ENCODE data around the gene NPIPA1. TPM values are rescaled to one million over a fixed set of nuclear protein-coding genes. Genes with fewer than 3 reads are reported as not detected.
"Not testable (repeated sequence)": the region's sequence is repeated elsewhere in the genome, so short reads cannot be mapped to it uniquely, and the experiment has no call there.

Gene NPIPA1
- total and polyA plus RNA-seq, 2 of the 13 experiments (the other 11 are each of a cell fraction or from before 2014, with no cell fraction given) = 75.9 to 183 TPM

- H3K36me3 ChIP-seq (replicated peaks in 1 of 2; ENCODE audit: control insufficient read depth in 1 of 2, insufficient read depth in 2 of 2, low read length in 2 of 2); H4K20me1 ChIP-seq (ENCODE audit: insufficient read depth, low read length); H3K79me2 ChIP-seq (ENCODE audit: insufficient read depth, low read length); intact Hi-C loops (cut with micrococcal nuclease; ENCODE audit: unreplicated experiment); H3K27ac ChIP-seq (ENCODE audit: extremely low read length, insufficient read depth, low read length); POLR2A ChIA-PET; DNase-seq (ENCODE audit: low spot score); H3K4me3 ChIP-seq (replicated peaks in 1 of 3; ENCODE audit: insufficient read depth in 1 of 3, low read depth in 2 of 3, low read length in 3 of 3); in situ Hi-C loops (cut with HindIII; ENCODE audit: extremely low pct_ligation_motif_present, low pct_unique_long_range_greater_than_20kb); CTCF ChIA-PET (ENCODE audit: low intra/inter-chr PET ratio, low total read pairs); H3K27me3 ChIP-seq (ENCODE audit: control insufficient read depth in 1 of 2, insufficient read depth in 2 of 2, low read length in 2 of 2); H3K4me1 ChIP-seq (ENCODE audit: insufficient read depth, low read length); H3K4me2 ChIP-seq (ENCODE audit: low read depth, low read length); H3K9me3 ChIP-seq (ENCODE audit: low read length); H3K9ac ChIP-seq (ENCODE audit: insufficient read depth, low read depth, low read length); H2AFZ ChIP-seq (ENCODE audit: low read length); FAIRE-seq: not testable (repeated sequence)
- peak; percentile 47 for ATAC-seq
- WGBS (ENCODE audit: low lambda C conversion rate) = no CpG with 5 or more reads among the region's 11 CpGs
- BruUV-seq (replicated peaks) = TSS peak; percentile 81
Observed at GRCh38 chr16:14912588-14912987, 24.7 kb upstream of the NPIPA1 start.

- H3K9me3 ChIP-seq (ENCODE audit: low read length); ATAC-seq; H4K20me1 ChIP-seq (ENCODE audit: insufficient read depth, low read length); H3K27me3 ChIP-seq (ENCODE audit: control insufficient read depth in 1 of 2, insufficient read depth in 2 of 2, low read length in 2 of 2); H3K4me2 ChIP-seq (ENCODE audit: low read depth, low read length); BruUV-seq (replicated peaks); H3K4me3 ChIP-seq (replicated peaks in 1 of 3; ENCODE audit: insufficient read depth in 1 of 3, low read depth in 2 of 3, low read length in 3 of 3); POLR2A ChIA-PET; H3K4me1 ChIP-seq (ENCODE audit: insufficient read depth, low read length); CTCF ChIA-PET (ENCODE audit: low intra/inter-chr PET ratio, low total read pairs); H3K36me3 ChIP-seq (replicated peaks in 1 of 2; ENCODE audit: control insufficient read depth in 1 of 2, insufficient read depth in 2 of 2, low read length in 2 of 2); in situ Hi-C loops (cut with HindIII; ENCODE audit: extremely low pct_ligation_motif_present, low pct_unique_long_range_greater_than_20kb); H3K9ac ChIP-seq (ENCODE audit: insufficient read depth, low read depth, low read length); FAIRE-seq; DNase-seq (ENCODE audit: low spot score); intact Hi-C loops (cut with micrococcal nuclease; ENCODE audit: unreplicated experiment); H3K79me2 ChIP-seq (ENCODE audit: insufficient read depth, low read length); H3K27ac ChIP-seq (ENCODE audit: extremely low read length, insufficient read depth, low read length); H2AFZ ChIP-seq (ENCODE audit: low read length): not testable (repeated sequence)
- WGBS (ENCODE audit: low lambda C conversion rate) = 96% methylated on average over 17 of the region's 21 CpGs
Observed at GRCh38 chr16:14918504-14918903, 18.7 kb upstream of the NPIPA1 start.

- 0 out of 2 replicates have a peak, but pooled peaks have one; percentile 51 for TF ChIP-seq MATR3 (CRISPR knock-in tag; IDR thresholded peaks at IDR 0.05)
- H3K4me3 ChIP-seq (replicated peaks in 1 of 3; ENCODE audit: insufficient read depth in 1 of 3, low read depth in 2 of 3, low read length in 3 of 3); ATAC-seq; H3K9ac ChIP-seq (ENCODE audit: insufficient read depth, low read depth, low read length); BruUV-seq (replicated peaks); H3K27me3 ChIP-seq (ENCODE audit: control insufficient read depth in 1 of 2, insufficient read depth in 2 of 2, low read length in 2 of 2); H3K9me3 ChIP-seq (ENCODE audit: low read length); intact Hi-C loops (cut with micrococcal nuclease; ENCODE audit: unreplicated experiment); H3K4me2 ChIP-seq (ENCODE audit: low read depth, low read length); H3K36me3 ChIP-seq (replicated peaks in 1 of 2; ENCODE audit: control insufficient read depth in 1 of 2, insufficient read depth in 2 of 2, low read length in 2 of 2); H4K20me1 ChIP-seq (ENCODE audit: insufficient read depth, low read length); H3K27ac ChIP-seq (ENCODE audit: extremely low read length, insufficient read depth, low read length); CTCF ChIA-PET (ENCODE audit: low intra/inter-chr PET ratio, low total read pairs); POLR2A ChIA-PET; H2AFZ ChIP-seq (ENCODE audit: low read length); H3K79me2 ChIP-seq (ENCODE audit: insufficient read depth, low read length); DNase-seq (ENCODE audit: low spot score); H3K4me1 ChIP-seq (ENCODE audit: insufficient read depth, low read length); in situ Hi-C loops (cut with HindIII; ENCODE audit: extremely low pct_ligation_motif_present, low pct_unique_long_range_greater_than_20kb); FAIRE-seq: not testable (repeated sequence)
- 72% methylated on average over 31 of the region's 41 CpGs for WGBS (ENCODE audit: low lambda C conversion rate)
Observed at GRCh38 chr16:14919837-14920600, 17.2 kb upstream of the NPIPA1 start.

GRCh38 chr16:14922285-14922684 is 15.0 kb upstream of the NPIPA1 start:
- H3K9me3 ChIP-seq (ENCODE audit: low read length); H3K27me3 ChIP-seq (ENCODE audit: control insufficient read depth in 1 of 2, insufficient read depth in 2 of 2, low read length in 2 of 2); BruUV-seq (replicated peaks); FAIRE-seq; H3K4me2 ChIP-seq (ENCODE audit: low read depth, low read length); CTCF ChIA-PET (ENCODE audit: low intra/inter-chr PET ratio, low total read pairs); ATAC-seq; H3K36me3 ChIP-seq (replicated peaks in 1 of 2; ENCODE audit: control insufficient read depth in 1 of 2, insufficient read depth in 2 of 2, low read length in 2 of 2); H3K79me2 ChIP-seq (ENCODE audit: insufficient read depth, low read length); H3K27ac ChIP-seq (ENCODE audit: extremely low read length, insufficient read depth, low read length); POLR2A ChIA-PET; intact Hi-C loops (cut with micrococcal nuclease; ENCODE audit: unreplicated experiment); DNase-seq (ENCODE audit: low spot score); H3K4me3 ChIP-seq (replicated peaks in 1 of 3; ENCODE audit: insufficient read depth in 1 of 3, low read depth in 2 of 3, low read length in 3 of 3); H2AFZ ChIP-seq (ENCODE audit: low read length); H4K20me1 ChIP-seq (ENCODE audit: insufficient read depth, low read length); H3K9ac ChIP-seq (ENCODE audit: insufficient read depth, low read depth, low read length); H3K4me1 ChIP-seq (ENCODE audit: insufficient read depth, low read length); in situ Hi-C loops (cut with HindIII; ENCODE audit: extremely low pct_ligation_motif_present, low pct_unique_long_range_greater_than_20kb): not testable (repeated sequence)
- no CpG with 5 or more reads among the region's 27 CpGs for WGBS (ENCODE audit: low lambda C conversion rate)
